GM20000 (cell line): ENCODE data around the gene CSTB.

Source experiments
- DNase-seq: peaks from one replicate; pipeline ENCODE4 v3.0.0; 2012; ENCODE audit warnings: low spot score
- TF ChIP-seq, protein P1 (sequence below): IDR thresholded peaks from 2 replicates; pipeline ENCODE4 v1.5.1; 2012; ENCODE audit warnings: mild to moderate bottlenecking, control low read depth; ENCODE audit errors: extremely low read depth, missing control alignments

The CSTB gene

GRCh38 chr21:43794311-43794710 lies 18.2 kb upstream of the CSTB start:
- TF ChIP-seq, protein P1, sequence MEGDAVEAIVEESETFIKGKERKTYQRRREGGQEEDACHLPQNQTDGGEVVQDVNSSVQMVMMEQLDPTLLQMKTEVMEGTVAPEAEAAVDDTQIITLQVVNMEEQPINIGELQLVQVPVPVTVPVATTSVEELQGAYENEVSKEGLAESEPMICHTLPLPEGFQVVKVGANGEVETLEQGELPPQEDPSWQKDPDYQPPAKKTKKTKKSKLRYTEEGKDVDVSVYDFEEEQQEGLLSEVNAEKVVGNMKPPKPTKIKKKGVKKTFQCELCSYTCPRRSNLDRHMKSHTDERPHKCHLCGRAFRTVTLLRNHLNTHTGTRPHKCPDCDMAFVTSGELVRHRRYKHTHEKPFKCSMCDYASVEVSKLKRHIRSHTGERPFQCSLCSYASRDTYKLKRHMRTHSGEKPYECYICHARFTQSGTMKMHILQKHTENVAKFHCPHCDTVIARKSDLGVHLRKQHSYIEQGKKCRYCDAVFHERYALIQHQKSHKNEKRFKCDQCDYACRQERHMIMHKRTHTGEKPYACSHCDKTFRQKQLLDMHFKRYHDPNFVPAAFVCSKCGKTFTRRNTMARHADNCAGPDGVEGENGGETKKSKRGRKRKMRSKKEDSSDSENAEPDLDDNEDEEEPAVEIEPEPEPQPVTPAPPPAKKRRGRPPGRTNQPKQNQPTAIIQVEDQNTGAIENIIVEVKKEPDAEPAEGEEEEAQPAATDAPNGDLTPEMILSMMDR: no peak
- DNase-seq: no peak

- no peak for DNase-seq
- TF ChIP-seq, protein P1: no peak
These were observed 17.1 kb upstream of the CSTB start for GRCh38 chr21:43793243-43793642.

GRCh38 chr21:43792406-43792805 lies 16.3 kb upstream of the CSTB start:
- DNase-seq: no peak
- TF ChIP-seq, protein P1: no peak

DNA sequence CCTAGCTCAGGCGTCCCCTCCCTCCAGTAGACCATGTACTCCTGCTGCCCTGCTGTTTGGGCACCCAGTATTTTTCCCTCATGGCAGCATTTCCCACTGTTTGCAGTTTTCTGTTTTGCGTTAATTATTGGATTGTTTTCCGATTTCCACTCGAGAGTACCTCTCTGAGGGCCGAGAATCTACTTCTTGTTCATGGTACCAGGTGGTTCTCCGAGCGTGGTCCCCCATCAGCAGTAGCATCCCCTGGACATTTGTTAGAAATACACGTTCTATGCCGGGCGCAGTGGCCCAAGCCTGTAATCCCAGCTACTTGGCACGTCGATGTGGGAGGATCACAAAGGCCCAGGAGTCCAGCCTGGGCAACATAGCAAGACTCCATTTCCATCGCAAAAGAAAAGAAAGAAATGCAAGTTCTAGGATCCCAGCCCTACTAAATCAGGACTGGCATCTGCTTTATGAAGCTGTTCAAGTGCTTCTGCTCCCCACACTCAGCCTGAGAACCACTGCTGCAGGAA lies 14.0 kb upstream of the CSTB start:
- TF ChIP-seq, protein P1: no peak
- no peak for DNase-seq

DNA sequence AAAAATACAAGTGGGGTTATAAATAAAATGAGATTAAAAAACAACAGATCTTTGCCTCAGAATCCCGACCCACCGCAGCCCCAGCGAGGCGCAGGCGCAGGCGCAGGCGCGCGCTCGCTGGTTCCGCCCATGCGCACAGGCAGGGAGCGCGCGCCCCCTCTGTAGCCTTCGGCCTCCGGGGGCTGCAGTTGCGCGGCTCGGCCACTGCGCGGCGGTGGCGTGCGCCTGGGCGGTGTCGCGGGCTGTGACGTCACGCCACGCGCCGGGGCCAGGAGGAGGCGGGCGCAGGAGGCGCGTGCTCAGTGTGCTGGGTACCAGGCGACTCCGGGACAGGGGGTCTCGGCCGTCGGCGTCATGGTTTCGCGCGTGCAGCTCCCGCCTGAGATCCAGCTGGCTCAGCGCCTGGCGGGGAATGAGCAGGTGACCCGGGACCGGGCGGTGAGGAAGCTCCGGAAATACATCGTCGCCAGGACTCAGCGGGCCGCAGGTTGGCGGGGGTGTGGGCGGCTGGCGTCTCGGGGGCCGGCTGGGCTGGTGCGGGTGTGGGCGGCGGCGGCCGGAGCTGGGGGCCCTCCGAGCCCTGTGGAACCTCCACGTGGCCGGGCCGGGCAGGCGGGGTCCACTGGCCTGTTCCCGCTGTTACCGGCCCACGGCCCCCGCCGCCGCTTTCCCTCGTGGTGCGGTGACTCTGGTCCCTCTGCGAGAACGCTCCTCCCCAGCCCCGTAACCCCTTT lies 13.3 kb upstream of the CSTB start, which contains the start of gene RRP1:
Gene RRP1 (plus strand): TSS at position 302 of the 734 bp plus-strand sequence. CDS start 53 bp downstream, at position 355.
- TF ChIP-seq, protein P1: peak; percentile 100
- DNase-seq: peak; percentile 99

- TF ChIP-seq, protein P1: no peak
- DNase-seq: no peak
These were observed 10.8 kb upstream of the CSTB start for GRCh38 chr21:43786807-43787440.

- no peak for DNase-seq
- TF ChIP-seq, protein P1: no peak
These were observed 10.2 kb upstream of the CSTB start for GRCh38 chr21:43786300-43786806.
